HG02884 (cell line): ENCODE results near the gene RELA.
"Not testable (repeated sequence)": the region's sequence is repeated elsewhere in the genome, so short reads cannot be mapped to it uniquely, and the experiment has no call there.

ENCODE experiments used
- ATAC-seq: cut with Tn5 transposase; IDR thresholded peaks from one replicate; pipeline ENCODE4 v1.9.1; 2021; ENCODE audit warnings: mild to moderate bottlenecking, moderate library complexity; ENCODE audit not compliant: unreplicated experiment

The RELA gene

DNA sequence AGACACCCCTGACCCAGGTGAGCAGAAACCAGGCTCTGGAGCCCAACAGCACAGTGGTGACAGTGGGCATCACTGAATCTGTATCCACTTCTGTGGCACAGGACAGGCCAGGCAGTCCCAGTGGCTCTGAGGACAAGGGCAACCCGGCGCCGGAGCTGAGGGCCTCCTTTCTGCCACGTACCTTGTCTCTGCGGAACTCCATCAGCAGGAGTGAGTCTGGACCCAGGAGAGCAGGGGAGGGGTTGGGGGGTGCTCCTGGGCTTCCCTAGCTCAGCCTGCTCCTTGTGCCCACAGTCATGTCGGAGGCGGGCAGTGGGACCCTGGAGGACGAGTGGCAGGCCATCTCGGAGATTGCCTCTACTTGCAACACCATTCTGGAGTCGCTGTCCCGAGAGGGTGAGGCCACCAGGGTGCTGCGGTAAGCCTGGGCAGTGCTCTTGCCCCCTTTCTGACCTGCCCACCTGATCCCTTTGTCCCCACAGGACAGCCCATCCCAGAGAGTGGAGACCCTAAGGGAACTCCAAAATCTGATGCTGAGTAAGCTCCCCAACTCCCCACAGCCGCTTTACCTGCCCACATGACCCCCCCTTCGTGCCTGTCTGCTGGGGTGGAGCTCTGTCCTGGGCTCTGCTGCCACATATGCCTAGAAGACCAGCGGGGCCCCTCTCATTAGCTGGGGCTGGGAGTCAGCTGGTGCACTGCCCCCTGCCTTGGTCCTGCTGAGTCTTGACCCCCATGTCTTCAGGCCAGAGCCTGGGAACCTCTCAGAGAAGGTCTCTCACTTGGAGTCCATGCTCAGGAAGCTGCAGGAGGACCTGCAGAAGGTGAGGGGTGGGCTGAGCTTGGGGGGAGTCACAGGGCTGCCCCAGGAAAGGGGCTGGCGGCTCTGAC is 12.8 kb downstream of the RELA start:
- ATAC-seq: no peak

DNA sequence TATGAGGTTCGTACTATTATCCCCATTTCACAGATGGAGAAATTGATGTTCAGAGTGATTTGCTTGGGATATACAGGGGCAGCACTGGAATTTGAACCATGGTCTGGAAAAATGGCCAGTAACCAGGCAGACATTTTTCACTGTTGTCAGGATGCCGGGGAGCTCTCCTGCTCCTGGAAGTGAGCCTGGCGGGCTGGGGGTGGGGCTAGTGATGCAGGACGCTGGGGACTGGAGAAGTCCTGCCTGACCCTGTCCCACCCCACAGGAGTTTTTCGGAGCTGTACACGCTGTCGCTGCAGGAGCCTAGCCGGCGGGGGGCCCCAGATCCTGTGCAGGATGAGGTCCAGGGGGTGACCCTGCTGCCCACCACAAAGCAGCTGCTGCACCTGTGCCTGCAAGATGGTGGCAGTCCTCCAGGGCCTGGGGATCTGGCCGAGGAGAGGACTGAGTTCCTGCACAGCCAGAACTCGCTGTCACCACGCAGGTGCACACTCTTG is 13.7 kb downstream of the RELA start:
- no peak for ATAC-seq

DNA sequence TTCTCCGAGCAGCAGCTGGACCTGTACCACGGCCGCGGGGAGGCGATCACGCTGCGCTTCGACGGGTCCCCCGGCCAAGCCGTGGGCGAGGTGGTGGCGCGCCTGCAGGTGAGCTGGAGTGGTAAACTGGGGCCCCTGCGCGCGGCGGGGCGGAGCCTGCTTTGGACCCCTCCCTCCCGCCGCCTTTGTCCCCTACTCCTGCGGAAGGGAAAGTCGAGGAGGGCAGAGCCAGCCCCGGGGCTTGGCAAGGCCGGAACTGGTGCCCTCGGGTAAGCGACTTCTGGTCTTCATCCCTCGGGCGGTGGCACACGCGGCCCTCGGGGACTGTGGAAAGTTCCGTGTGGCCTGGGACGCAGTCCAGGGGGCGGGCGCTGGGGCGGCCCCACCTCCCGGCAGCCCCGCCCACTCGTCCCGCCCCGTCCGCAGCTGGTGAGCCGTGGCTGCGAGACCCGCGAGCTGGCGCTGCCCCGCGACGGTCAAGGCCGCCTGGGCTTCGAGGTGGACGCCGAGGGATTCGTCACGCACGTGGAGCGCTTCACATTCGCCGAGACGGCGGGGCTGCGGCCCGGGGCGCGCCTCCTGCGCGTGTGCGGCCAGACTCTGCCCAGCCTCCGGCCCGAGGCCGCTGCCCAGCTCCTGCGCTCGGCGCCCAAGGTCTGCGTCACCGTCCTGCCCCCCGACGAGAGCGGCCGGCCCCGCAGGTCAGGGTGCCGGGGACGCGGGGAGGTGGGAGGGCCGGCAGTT is 15.6 kb downstream of the RELA start:
- ATAC-seq: no peak

DNA sequence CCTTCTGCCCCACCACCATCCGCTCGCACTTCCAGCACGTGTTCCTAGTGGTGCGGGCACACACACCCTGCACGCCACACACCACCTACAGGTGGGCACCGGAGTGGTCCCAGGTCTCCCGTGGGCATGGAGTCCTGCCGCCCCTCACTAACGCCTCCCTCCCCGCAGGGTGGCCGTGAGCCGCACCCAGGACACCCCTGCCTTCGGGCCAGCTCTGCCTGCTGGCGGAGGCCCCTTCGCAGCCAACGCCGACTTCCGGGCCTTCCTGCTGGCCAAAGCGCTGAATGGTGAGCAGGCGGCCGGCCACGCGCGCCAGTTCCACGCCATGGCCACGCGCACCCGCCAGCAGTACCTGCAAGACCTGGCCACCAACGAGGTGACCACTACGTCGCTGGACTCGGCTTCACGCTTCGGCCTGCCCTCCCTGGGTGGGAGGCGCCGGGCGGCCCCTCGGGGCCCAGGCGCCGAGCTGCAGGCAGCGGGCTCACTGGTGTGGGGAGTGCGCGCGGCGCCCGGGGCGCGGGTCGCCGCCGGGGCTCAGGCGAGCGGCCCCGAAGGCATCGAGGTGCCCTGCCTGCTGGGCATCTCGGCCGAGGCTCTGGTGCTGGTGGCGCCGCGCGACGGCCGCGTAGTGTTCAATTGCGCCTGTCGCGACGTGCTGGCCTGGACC is 16.3 kb downstream of the RELA start:
- no peak for ATAC-seq

GRCh38 chr11:65645710-65646109 is 17.0 kb downstream of the RELA start:
- no peak for ATAC-seq

- no peak for ATAC-seq
Measured at GRCh38 chr11:65644837-65645236, 17.9 kb downstream of the RELA start.

DNA sequence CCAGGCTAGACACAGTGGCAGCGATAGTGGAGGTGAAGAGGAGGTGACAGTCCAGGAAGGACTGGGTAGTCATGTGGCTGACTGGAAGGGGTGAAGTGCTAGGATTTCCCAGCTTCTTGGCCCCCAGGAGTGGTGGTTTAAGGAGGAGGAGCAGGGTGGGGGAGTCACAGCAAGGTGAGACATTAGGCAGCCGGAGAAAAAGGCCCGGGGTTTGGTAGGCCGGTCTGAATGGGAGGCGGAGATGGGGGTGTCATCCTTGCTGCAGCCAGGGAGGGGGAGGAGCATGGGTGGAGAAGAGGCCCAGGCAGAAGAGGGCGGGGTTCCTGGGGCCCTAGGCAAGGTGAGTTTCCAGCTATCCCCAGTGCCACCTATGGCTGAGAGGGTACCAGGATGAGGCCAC is 18.7 kb downstream of the RELA start:
- no peak for ATAC-seq

- no peak for ATAC-seq
Measured at GRCh38 chr11:65642014-65642671, 20.6 kb downstream of the RELA start.

GRCh38 chr11:65641297-65642013 is 21.3 kb downstream of the RELA start:
- ATAC-seq: no peak

- ATAC-seq: no peak
Measured at GRCh38 chr11:65640483-65641296, 22.0 kb downstream of the RELA start.

DNA sequence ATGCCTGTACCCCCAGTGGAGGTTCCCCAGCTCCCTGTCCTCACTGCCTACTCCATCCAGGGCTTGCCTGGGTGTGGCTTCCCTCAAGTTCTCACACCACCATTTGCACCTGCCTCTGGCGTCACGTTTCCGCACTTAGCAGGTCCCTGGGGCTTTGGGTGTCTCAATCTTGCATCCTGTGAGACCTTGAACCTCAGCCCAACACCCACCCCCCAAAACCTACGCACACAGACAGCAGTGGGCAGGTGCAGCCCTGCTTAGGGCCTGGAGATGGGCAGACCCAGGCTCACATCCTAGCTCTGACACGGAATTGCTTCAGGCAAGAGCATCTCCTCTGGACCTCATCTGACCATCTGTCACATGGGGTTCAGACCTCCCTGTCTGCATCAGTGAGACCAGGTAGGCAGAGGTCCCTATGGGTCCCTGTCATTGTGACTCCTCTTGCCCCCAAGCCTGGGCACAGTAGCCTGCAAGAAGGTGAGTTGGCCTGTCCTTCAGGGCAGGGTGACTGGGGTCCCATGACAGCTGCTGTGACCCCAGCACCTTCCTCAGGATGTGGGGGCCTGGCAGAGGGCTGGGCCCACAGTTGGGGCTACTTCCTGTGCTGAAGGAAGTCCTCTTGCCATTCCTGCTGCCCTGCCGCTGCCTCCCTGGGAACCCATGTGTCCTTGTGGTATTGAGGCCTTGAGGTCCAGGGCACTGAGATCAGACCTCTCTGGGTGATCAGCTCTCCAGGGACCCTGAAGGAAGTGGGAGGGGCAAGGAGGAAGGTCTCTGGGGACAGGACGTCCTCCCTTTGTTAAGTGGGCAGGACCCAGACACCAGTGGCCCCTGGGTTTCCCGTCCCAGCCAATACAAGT is 22.9 kb downstream of the RELA start:
- no peak for ATAC-seq

DNA sequence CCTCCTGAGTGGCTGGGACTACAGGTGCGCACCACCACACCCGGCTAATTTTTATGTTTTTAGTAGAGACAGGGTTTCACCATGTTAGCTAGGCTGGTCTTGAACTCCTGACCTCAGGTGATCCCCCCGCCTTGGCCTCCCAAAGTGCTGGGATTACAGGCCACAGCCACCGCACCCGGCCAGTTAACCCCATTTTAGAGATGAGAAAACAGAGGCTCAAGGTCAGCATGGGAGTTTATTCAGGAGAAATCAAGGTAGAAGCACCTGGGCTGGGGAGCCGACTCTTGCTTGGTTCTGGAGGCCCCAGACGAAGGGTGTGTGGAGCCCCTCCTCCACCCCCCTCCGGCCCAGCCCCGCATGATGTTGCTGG is 23.5 kb downstream of the RELA start:
- not testable (repeated sequence) for ATAC-seq

- no peak for ATAC-seq
Measured at GRCh38 chr11:65637794-65638419, 24.8 kb downstream of the RELA start, which contains the start of gene SIPA1. Gene SIPA1 (plus strand): TSS chr11:65638101. CDS start chr11:65640922, 2,821 bp downstream.

DNA sequence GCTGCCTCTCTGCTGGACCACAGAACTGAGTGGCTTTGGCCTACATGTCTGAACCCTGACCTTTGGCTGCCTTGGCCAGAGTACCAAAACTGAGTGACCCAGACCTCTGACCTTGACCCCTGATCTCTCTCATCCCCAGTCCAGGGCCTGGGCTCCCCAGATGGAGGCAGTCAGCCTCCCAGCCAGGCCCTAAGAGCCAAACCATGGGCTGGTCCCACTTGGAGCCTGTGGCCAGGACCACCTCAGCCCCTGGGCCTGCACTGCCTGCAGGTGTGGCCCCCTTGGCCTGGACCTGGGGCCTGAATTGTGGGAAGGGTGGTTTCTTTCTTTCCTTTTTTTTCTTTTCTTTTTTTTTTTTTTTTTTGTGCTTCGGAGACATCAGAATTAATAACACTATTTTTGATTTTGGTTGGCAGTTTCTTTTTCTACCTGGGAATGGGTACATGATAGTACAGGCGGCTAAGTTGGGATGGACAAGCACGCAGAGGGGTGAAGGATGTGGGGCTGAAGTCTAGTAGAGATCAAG is 25.6 kb downstream of the RELA start:
- no peak for ATAC-seq

- no peak for ATAC-seq
Measured at GRCh38 chr11:65636108-65637031, 26.3 kb downstream of the RELA start.

GRCh38 chr11:65634905-65635731 is 27.6 kb downstream of the RELA start:
- no peak for ATAC-seq
